Astrocyte (in vitro differentiated cells and primary cell): ENCODE data around the gene BPIFB1.

Experiments used
- CTCF ChIP-seq: IDR thresholded peaks from 2 replicates; pipeline ENCODE4 v1.5.1; 2011; ENCODE audit warnings: low read depth, mild to moderate bottlenecking, inconsistent platforms, low read length, moderate library complexity; ENCODE audit not compliant: insufficient read depth
- EZH2 ChIP-seq: IDR thresholded peaks from 2 replicates; pipeline ENCODE4 v1.6.1; 2012; ENCODE audit warnings: mild to moderate bottlenecking, low read length, inconsistent platforms; ENCODE audit not compliant: insufficient read depth

- TF ChIP-seq CTCF, result no peak
- TF ChIP-seq EZH2, result no peak
These were observed 8.4 kb downstream of the BPIFB1 start for GRCh38 chr20:33291416-33291815.
